Body of pancreas (tissue), 4 donors: ENCODE measurements around the gene KIAA1614.

ENCODE experiments used
- POLR2A ChIP-seq, 3 donors: fragments of 450-650 bp; IDR thresholded peaks; one replicate each; pipeline ENCODE4 v1.6.1; 2016; ENCODE audit warnings: antibody characterized with exemption in 3 of 3, mild to moderate bottlenecking in 2 of 3
- TF ChIP-seq, protein P1 (sequence below), 7 experiments: fragments of 450-650 bp in 4 of 7; fragments of 200-600 bp in 3 of 7; sonication (generic) in 3 of 7; IDR thresholded peaks; one replicate each; pipeline ENCODE4 v1.5.1; 2016 to 2019; ENCODE audit warnings: antibody characterized with exemption in 7 of 7

- TF ChIP-seq, protein P1, sequence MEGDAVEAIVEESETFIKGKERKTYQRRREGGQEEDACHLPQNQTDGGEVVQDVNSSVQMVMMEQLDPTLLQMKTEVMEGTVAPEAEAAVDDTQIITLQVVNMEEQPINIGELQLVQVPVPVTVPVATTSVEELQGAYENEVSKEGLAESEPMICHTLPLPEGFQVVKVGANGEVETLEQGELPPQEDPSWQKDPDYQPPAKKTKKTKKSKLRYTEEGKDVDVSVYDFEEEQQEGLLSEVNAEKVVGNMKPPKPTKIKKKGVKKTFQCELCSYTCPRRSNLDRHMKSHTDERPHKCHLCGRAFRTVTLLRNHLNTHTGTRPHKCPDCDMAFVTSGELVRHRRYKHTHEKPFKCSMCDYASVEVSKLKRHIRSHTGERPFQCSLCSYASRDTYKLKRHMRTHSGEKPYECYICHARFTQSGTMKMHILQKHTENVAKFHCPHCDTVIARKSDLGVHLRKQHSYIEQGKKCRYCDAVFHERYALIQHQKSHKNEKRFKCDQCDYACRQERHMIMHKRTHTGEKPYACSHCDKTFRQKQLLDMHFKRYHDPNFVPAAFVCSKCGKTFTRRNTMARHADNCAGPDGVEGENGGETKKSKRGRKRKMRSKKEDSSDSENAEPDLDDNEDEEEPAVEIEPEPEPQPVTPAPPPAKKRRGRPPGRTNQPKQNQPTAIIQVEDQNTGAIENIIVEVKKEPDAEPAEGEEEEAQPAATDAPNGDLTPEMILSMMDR (IDR thresholded peaks at IDR 0.05), result no peak
- TF ChIP-seq POLR2A (IDR thresholded peaks at IDR 0.05), result no peak
These were observed 5.8 kb downstream of the KIAA1614 start for GRCh38 chr1:180918519-180918918.
